ENCODE data around the gene NEURL1. TPM values are rescaled to one million over a fixed set of nuclear protein-coding genes. Genes with fewer than 3 reads are reported as not detected.

The NEURL1 gene
- total and polyA plus RNA-seq, 4 donors, result 0.14 to 2.0 (median 0.74) TPM

DNA sequence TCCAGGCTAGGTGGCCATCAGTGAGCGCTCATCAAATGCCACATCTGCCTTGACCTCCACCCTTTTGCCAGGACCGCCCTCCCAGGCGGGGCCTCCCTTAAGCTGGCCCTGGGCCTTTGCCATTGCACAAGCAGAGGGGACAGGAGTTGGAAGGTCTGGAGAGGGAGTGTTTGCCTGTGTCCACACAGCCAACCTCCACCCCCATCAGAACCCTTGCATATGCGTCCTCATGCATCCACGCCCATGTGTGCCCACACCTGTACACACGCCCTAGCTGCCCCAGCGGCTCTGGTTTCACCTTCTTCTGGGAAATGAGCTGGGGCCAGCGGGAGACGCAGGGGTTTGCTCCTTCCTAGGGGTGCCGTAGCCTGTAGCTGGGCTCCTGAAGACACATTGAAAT is 64.0 kb downstream of the NEURL1 start:
- peaks cover 0 to 11% (median 0%) of the 10 kb centered on the region in 5 donors for H3K4me1 ChIP-seq (ENCODE audit: control insufficient read depth in 5 of 5, insufficient read depth in 5 of 5, low read length in 5 of 5)
- H3K9me3 ChIP-seq (ENCODE audit: control insufficient read depth in 4 of 4, insufficient read depth in 3 of 4, low read length in 3 of 4), result peaks cover 0 to 6% (median 1%) of the 10 kb centered on the region in 4 donors
- no peak overlapping the region for H3K27ac ChIP-seq (ENCODE audit: low read depth in 1 of 2, low read length in 1 of 2)
- no peaks in the 10 kb centered on the region for H3K36me3 ChIP-seq (ENCODE audit: control insufficient read depth in 4 of 4, insufficient read depth in 4 of 4, low read length in 4 of 4)
- ATAC-seq (ENCODE audit: insufficient read depth, low FRiP score), result no peak
- 91% methylated on average over 10 of the region's 10 CpGs for WGBS, 2 donors
- H3K4me3 ChIP-seq, result no peak overlapping the region
- peaks cover 0 to 4% (median 3%) of the 10 kb centered on the region in 3 donors for H3K27me3 ChIP-seq (ENCODE audit: control insufficient read depth in 3 of 3, insufficient read depth in 3 of 3, low read length in 2 of 3)
- TF ChIP-seq, protein P1, sequence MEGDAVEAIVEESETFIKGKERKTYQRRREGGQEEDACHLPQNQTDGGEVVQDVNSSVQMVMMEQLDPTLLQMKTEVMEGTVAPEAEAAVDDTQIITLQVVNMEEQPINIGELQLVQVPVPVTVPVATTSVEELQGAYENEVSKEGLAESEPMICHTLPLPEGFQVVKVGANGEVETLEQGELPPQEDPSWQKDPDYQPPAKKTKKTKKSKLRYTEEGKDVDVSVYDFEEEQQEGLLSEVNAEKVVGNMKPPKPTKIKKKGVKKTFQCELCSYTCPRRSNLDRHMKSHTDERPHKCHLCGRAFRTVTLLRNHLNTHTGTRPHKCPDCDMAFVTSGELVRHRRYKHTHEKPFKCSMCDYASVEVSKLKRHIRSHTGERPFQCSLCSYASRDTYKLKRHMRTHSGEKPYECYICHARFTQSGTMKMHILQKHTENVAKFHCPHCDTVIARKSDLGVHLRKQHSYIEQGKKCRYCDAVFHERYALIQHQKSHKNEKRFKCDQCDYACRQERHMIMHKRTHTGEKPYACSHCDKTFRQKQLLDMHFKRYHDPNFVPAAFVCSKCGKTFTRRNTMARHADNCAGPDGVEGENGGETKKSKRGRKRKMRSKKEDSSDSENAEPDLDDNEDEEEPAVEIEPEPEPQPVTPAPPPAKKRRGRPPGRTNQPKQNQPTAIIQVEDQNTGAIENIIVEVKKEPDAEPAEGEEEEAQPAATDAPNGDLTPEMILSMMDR (IDR thresholded peaks at IDR 0.05; ENCODE audit: control extremely low read depth, extremely low read depth), result no peak
- H3K9ac ChIP-seq (ENCODE audit: insufficient read depth in 1 of 2, low read length in 2 of 2), result no peak overlapping the region
- no peak for DNase-seq

DNA sequence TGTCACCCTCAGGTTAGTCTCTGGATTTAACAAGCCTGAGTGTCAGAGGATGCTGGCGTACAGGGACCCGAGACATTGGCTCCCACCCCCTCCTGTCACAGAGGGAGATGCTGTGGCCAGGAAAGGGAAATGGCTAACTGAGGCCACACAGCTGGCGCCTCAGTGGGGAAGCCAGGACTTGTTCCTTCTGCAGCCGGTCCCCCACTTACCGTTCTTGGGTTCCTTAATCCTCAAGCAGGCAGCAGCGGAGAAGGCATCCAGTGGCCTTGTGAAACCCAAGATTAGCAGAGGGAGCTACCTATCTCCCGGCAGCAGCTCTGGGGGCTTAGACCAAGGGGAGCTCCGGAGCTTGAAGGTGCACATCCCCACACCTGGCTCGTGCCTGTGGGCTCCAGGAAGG is 65.4 kb downstream of the NEURL1 start:
- Histone ChIP-seq H3K4me3 (no peak overlapping the region), H3K27me3 (ENCODE audit: control insufficient read depth in 3 of 3, insufficient read depth in 3 of 3, low read length in 2 of 3) (peaks cover 0 to 3% (median 3%) of the 10 kb centered on the region in 3 donors), H3K27ac (ENCODE audit: low read depth in 1 of 2, low read length in 1 of 2) (no peak overlapping the region), H3K36me3 (ENCODE audit: control insufficient read depth in 4 of 4, insufficient read depth in 4 of 4, low read length in 4 of 4) (no peaks in the 10 kb centered on the region), H3K4me1 (ENCODE audit: control insufficient read depth in 5 of 5, insufficient read depth in 5 of 5, low read length in 5 of 5) (peaks cover 0 to 11% (median 0%) of the 10 kb centered on the region in 5 donors), H3K9ac (ENCODE audit: insufficient read depth in 1 of 2, low read length in 2 of 2) (no peak overlapping the region), H3K9me3 (ENCODE audit: control insufficient read depth in 4 of 4, insufficient read depth in 3 of 4, low read length in 3 of 4) (peaks cover 0 to 6% (median 1%) of the 10 kb centered on the region in 4 donors)
- 28 to 56% methylated on average over 9 of the region's 9 CpGs for WGBS, 2 donors
- DNase-seq, result no peak
- no peak for ATAC-seq (ENCODE audit: insufficient read depth, low FRiP score)
- TF ChIP-seq, protein P1 (IDR thresholded peaks at IDR 0.05; ENCODE audit: control extremely low read depth, extremely low read depth), result no peak

DNA sequence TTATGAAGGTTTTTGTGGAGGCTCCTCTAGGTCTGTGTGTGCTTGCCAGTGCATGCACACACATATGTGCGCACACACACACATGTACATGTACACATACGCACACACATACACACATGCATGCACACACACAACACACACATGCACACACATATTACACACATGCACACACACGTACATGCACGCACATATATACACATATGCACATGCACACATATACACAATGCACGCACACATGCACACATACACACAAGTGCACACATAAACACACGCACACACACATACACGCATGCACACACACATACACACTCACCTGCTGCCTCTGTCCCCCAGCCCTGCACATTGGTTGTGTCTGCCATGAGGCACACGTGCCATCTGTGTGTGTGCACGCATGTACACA is 66.3 kb downstream of the NEURL1 start:
- Histone ChIP-seq H3K27ac (ENCODE audit: low read depth in 1 of 2, low read length in 1 of 2) (no peak overlapping the region), H3K4me3 (no peak overlapping the region), H3K36me3 (ENCODE audit: control insufficient read depth in 4 of 4, insufficient read depth in 4 of 4, low read length in 4 of 4) (no peaks in the 10 kb centered on the region), H3K27me3 (ENCODE audit: control insufficient read depth in 3 of 3, insufficient read depth in 3 of 3, low read length in 2 of 3) (peaks cover 0 to 3% (median 3%) of the 10 kb centered on the region in 3 donors), H3K9me3 (ENCODE audit: control insufficient read depth in 4 of 4, insufficient read depth in 3 of 4, low read length in 3 of 4) (peaks cover 0 to 6% (median 1%) of the 10 kb centered on the region in 4 donors), H3K9ac (ENCODE audit: insufficient read depth in 1 of 2, low read length in 2 of 2) (no peak overlapping the region), H3K4me1 (ENCODE audit: control insufficient read depth in 5 of 5, insufficient read depth in 5 of 5, low read length in 5 of 5) (peaks cover 0 to 8% (median 0%) of the 10 kb centered on the region in 5 donors)
- no peak for DNase-seq
- TF ChIP-seq, protein P1 (IDR thresholded peaks at IDR 0.05; ENCODE audit: control extremely low read depth, extremely low read depth), result no peak
- no peak for ATAC-seq (ENCODE audit: insufficient read depth, low FRiP score)
- WGBS, 2 donors, result 78 to 83% methylated on average over 9 of the region's 9 CpGs

DNA sequence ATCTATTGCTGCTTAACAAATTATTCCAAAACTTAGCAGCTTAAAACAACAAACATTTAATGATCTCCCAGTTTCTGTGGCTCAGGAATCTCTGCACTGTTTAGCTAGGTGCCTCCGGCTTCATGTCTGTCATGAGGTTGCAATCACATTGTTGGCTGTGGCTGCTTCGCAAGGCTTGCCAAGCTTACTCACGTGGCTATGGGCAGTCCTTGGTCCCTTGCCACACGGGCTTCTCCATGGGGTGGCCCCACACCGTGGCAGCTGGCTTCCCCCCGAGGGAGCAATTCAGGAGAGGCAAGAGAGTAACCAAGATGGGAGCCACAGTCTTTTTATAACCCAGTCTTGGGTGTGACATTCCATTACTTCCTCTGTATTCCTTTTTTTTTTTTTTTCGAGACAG is 67.4 kb downstream of the NEURL1 start:
- Histone ChIP-seq H3K27me3 (ENCODE audit: control insufficient read depth in 3 of 3, insufficient read depth in 3 of 3, low read length in 2 of 3) (peaks cover 0 to 3% (median 3%) of the 10 kb centered on the region in 3 donors), H3K9me3 (ENCODE audit: control insufficient read depth in 4 of 4, insufficient read depth in 3 of 4, low read length in 3 of 4) (peaks cover 0 to 6% (median 1%) of the 10 kb centered on the region in 4 donors), H3K9ac (ENCODE audit: insufficient read depth in 1 of 2, low read length in 2 of 2) (no peak overlapping the region), H3K36me3 (ENCODE audit: control insufficient read depth in 4 of 4, insufficient read depth in 4 of 4, low read length in 4 of 4) (no peaks in the 10 kb centered on the region), H3K4me3 (no peak overlapping the region), H3K27ac (ENCODE audit: low read depth in 1 of 2, low read length in 1 of 2) (no peak overlapping the region), H3K4me1 (ENCODE audit: control insufficient read depth in 5 of 5, insufficient read depth in 5 of 5, low read length in 5 of 5) (peaks cover 0 to 2% (median 0%) of the 10 kb centered on the region in 5 donors)
- TF ChIP-seq, protein P1 (IDR thresholded peaks at IDR 0.05; ENCODE audit: control extremely low read depth, extremely low read depth), result no peak
- ATAC-seq (ENCODE audit: insufficient read depth, low FRiP score) (no peak), DNase-seq (no peak)
- WGBS, 2 donors, result 90 to 96% methylated on average over 7 of the region's 7 CpGs
